Measurements from ENCODE around the gene NCKAP5.

- TF ChIP-seq, protein P1, sequence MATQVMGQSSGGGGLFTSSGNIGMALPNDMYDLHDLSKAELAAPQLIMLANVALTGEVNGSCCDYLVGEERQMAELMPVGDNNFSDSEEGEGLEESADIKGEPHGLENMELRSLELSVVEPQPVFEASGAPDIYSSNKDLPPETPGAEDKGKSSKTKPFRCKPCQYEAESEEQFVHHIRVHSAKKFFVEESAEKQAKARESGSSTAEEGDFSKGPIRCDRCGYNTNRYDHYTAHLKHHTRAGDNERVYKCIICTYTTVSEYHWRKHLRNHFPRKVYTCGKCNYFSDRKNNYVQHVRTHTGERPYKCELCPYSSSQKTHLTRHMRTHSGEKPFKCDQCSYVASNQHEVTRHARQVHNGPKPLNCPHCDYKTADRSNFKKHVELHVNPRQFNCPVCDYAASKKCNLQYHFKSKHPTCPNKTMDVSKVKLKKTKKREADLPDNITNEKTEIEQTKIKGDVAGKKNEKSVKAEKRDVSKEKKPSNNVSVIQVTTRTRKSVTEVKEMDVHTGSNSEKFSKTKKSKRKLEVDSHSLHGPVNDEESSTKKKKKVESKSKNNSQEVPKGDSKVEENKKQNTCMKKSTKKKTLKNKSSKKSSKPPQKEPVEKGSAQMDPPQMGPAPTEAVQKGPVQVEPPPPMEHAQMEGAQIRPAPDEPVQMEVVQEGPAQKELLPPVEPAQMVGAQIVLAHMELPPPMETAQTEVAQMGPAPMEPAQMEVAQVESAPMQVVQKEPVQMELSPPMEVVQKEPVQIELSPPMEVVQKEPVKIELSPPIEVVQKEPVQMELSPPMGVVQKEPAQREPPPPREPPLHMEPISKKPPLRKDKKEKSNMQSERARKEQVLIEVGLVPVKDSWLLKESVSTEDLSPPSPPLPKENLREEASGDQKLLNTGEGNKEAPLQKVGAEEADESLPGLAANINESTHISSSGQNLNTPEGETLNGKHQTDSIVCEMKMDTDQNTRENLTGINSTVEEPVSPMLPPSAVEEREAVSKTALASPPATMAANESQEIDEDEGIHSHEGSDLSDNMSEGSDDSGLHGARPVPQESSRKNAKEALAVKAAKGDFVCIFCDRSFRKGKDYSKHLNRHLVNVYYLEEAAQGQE (IDR thresholded peaks at IDR 0.05; ENCODE audit: insufficient read depth in 1 of 2, low read depth in 2 of 2, low read length in 2 of 2): no peak
- TF ChIP-seq SIN3A (IDR thresholded peaks at IDR 0.05; ENCODE audit: borderline replicate concordance, insufficient read depth, low read length) (no peak), POLR2AphosphoS5 (IDR thresholded peaks at IDR 0.05; ENCODE audit: low read depth, low read length) (no peak), FOXP2 (optimal IDR thresholded peaks at IDR 0.05; ENCODE audit: borderline replicate concordance, extremely low read depth, extremely low read length, insufficient read depth) (no peak), TAF1 (IDR thresholded peaks at IDR 0.05; ENCODE audit: borderline replicate concordance, insufficient read depth, low read length) (no peak)
These were observed 374.0 kb downstream of the NCKAP5 start for GRCh38 chr2:133194362-133194655.

All from PFSK-1 (cell line).